HG03432 (cell line): ENCODE data around the gene UNK.
"Not testable (repeated sequence)": the region's sequence is repeated elsewhere in the genome, so short reads cannot be mapped to it uniquely, and the experiment has no call there.

Source experiments
- ATAC-seq: cut with Tn5 transposase; IDR thresholded peaks from one replicate; pipeline ENCODE4 v1.9.1; 2021; ENCODE audit warnings: mild to moderate bottlenecking, moderate library complexity; ENCODE audit not compliant: unreplicated experiment

The UNK gene

GRCh38 chr17:75868730-75869281 lies 84.2 kb downstream of the UNK start:
- ATAC-seq = not testable (repeated sequence)

GRCh38 chr17:75869282-75870141 lies 84.9 kb downstream of the UNK start:
- ATAC-seq = no peak

- not testable (repeated sequence) for ATAC-seq
Measured at GRCh38 chr17:75870228-75870627, 85.6 kb downstream of the UNK start.

- no peak for ATAC-seq
Measured at GRCh38 chr17:75872434-75873351, 88.1 kb downstream of the UNK start.

- no peak for ATAC-seq
Measured at GRCh38 chr17:75873587-75874322, 89.1 kb downstream of the UNK start.

- ATAC-seq = no peak
Measured at GRCh38 chr17:75874323-75875181, 89.9 kb downstream of the UNK start.
